Rectal smooth muscle tissue (tissue), 1 donor: ENCODE data around the gene RPL12.

Experiments used
- H3K27ac ChIP-seq: one replicate; pipeline ENCODE4 v1.7.0; 2013; ENCODE audit warnings: low read depth, low read length, inconsistent platforms
- H3K27me3 ChIP-seq: one replicate; pipeline ENCODE4 v1.7.0; 2013; ENCODE audit warnings: low read length; ENCODE audit not compliant: control insufficient read depth, insufficient read depth
- H3K36me3 ChIP-seq: one replicate; pipeline ENCODE4 v1.7.0; 2013; ENCODE audit warnings: low read length; ENCODE audit not compliant: control insufficient read depth, insufficient read depth
- H3K4me1 ChIP-seq: one replicate; pipeline ENCODE4 v1.7.0; 2013; ENCODE audit warnings: low read length; ENCODE audit not compliant: control insufficient read depth, insufficient read depth
- H3K4me3 ChIP-seq: one replicate; pipeline ENCODE4 v1.7.0; 2013; ENCODE audit warnings: low read length
- H3K9ac ChIP-seq: one replicate; pipeline ENCODE4 v1.7.0; 2013; ENCODE audit warnings: low read length

RPL12 gene

DNA sequence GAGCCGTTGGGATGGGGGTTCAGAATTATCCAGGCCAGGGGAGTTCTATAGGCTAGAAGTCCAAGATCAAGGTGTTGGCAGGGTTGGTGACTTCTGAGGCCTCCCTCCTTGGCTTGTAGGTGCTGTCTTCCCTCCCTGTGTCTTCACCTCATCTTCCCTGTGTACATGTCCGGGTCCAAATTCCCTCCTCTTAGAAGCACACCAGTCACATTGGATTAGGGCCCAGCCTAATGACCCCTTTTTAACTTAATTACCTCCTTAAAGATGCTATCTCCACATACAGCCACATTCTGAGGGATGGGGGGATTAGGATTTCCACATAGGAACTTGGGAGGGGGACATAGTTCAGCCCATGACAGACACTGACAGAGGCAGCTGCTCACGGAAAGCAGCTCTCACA lies 12.2 kb upstream of the RPL12 start:
- H3K27ac ChIP-seq = no peak overlapping the region
- H3K36me3 ChIP-seq = peaks cover 50% of the 10 kb centered on the region
- H3K9ac ChIP-seq = no peak overlapping the region
- no peaks in the 10 kb centered on the region for H3K4me1 ChIP-seq
- no peaks in the 10 kb centered on the region for H3K27me3 ChIP-seq
- no peak overlapping the region for H3K4me3 ChIP-seq

DNA sequence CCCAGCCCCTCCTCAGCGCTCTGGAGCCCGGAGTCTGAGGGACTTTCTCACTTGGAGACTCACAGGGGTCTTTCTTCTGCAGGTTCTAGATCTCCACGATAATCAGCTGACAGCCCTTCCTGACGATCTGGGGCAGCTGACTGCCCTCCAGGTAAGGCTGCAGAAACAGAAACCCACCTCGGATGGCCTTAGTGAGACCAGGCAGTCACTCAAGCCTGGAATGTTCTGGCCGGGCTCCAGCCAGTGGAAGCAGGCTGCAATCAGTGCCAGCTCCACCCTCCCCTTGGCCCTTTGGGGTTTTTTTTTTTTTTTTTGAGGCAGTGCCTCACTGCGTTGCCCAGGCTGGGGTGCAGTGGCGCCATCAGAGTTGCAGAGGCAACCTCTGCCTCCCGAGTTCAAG lies 7.7 kb upstream of the RPL12 start:
- Histone ChIP-seq H3K36me3 (peaks cover 38% of the 10 kb centered on the region), H3K27ac (no peak overlapping the region)

DNA sequence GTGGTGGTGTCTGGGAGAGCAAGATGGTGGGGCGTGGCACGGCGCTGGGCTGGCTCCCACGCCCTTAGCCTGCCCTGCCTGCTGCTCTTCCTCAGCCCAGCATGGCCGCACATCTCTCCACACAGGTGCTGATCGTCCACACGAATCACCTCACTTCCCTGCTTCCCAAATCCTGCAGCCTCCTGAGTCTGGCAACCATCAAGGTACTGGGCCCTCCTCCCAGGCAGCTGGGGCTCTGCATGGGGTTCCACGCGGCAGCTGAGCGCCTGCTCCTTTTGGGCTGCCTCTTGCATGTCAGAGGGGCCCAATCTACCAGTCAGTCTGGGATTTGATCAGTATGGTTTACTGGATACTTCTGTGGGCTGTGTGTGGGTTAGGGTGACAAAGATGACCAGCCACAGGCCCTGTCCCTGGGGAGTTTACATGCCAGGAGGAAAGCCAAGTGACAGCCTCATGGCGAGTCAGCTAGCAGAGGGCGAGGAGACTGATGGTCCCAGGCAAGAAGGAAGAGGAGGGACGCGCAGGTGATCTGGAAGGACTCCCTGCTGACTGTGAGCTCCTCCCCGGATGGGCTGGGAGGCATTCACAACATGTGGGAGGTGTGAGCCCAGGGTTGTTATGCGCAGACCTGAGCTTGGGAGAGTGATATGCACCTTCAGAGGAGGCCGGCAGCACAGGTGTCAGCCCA lies 6.1 kb upstream of the RPL12 start:
- Histone ChIP-seq H3K4me3 (no peak overlapping the region), H3K27me3 (no peaks in the 10 kb centered on the region), H3K4me1 (peaks cover under 1% of the 10 kb centered on the region), H3K27ac (no peak overlapping the region), H3K36me3 (peaks cover 29% of the 10 kb centered on the region), H3K9ac (no peak overlapping the region)

More for the DNA sequence above, 7.7 kb upstream of the RPL12 start:
- no peak overlapping the region for H3K9ac ChIP-seq
- no peaks in the 10 kb centered on the region for H3K4me1 ChIP-seq
- H3K4me3 ChIP-seq = no peak overlapping the region
- no peaks in the 10 kb centered on the region for H3K27me3 ChIP-seq

DNA sequence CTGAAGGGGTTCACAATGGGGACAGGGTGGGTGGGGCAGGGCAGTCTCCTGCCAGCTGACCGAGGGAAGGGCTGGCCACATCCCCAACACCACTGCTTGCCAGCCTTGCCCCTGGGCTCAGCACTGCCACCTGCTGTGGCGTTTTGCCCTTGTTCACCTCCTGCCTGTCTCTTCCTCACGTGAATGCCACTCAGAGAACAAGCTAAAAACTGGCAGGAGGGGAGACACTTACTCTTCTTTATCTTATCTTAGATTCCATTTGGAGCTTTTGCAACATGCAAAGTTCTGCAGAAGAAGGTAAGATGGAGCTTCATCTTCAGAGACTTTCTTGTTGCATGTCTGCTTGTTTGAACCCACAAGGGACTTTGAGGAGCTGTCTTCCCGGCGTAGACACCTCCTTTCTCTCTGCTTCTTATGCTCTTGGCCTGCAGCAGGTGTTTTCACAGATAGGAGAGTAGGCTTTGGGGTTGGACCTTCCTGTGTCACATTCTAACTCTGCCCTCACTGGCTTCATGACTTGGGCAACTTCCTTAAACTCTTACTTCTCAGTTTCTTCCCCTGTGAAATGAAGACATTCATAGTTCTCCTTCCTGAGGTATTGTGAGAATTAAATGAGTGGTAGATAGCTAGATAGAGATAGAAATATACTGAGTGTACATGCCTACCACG lies 4.3 kb upstream of the RPL12 start:
- Histone ChIP-seq H3K9ac (no peak overlapping the region), H3K27ac (no peak overlapping the region)

DNA sequence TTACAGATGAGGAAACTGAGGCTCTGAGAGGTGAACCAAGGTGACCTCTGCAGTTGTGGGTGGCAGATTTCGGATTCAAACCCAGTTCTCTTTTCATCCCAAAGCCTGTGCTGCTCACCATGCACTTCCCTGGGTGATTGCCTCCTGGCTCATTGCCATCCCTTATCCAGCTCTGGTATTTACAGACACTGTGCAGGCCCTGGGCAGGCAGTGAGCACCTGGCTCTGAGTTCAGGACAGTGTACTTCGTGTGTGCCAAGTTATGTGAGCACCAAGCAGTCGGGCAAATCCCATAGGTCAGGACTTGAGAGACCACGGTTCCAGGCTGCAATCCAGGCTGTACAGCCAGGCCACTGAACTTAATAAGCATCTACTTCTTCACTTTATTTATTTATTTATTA lies 1.5 kb upstream of the RPL12 start:
- Histone ChIP-seq H3K9ac (no peak overlapping the region), H3K4me1 (peaks cover 11% of the 10 kb centered on the region), H3K4me3 (peak overlapping the region; percentile 89), H3K27me3 (no peaks in the 10 kb centered on the region), H3K27ac (peak overlapping the region; percentile 97), H3K36me3 (peaks cover 19% of the 10 kb centered on the region)

More for the DNA sequence above, 4.3 kb upstream of the RPL12 start:
- H3K4me3 ChIP-seq = no peak overlapping the region
- peaks cover 15% of the 10 kb centered on the region for H3K36me3 ChIP-seq
- H3K4me1 ChIP-seq = peaks cover 6% of the 10 kb centered on the region
- H3K27me3 ChIP-seq = no peaks in the 10 kb centered on the region

DNA sequence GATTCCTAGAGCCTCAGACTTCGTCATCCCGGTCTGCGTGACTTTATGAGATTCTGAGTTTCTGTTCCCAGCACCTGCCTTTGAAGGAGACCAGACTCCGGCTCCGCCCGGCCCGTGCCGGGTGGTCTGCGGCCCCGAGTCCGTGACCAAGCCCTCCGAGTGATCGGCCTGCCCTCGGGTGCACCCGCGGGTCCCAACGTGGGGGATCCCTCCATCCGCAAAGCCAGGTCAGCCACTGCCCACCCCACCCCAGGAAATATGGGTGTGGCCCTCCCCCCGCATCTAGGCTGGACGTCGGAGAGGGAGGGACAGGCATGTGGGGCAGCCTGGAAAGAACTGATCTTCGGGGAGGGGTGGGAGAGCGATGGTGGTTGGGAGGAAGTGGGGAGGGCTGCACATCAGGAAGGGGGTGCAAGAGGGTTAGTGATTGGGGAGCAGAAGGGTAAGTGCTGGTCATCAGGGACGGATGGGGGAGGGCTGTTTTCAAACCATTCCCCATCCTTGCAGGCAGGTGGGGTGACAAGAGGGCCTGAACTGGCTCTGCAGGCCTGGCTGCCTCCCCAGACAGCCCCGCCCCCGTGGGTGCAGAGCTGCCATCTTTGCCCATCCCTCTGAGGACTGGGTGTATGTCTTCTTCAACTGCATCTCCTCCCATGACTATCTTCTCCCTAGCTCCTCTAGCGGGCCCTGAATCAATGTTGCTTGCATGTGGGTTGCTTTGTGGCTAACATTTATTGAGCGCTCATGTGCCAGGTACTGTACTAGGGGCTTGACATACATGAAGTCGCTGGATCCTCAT lies 851 bp upstream of the RPL12 start:
- peaks cover 11% of the 10 kb centered on the region for H3K4me1 ChIP-seq
- peak overlapping the region; percentile 89 for H3K4me3 ChIP-seq
- peak overlapping the region; percentile 57 for H3K9ac ChIP-seq
- H3K27ac ChIP-seq = peak overlapping the region; percentile 97
- H3K27me3 ChIP-seq = no peaks in the 10 kb centered on the region
- peaks cover 18% of the 10 kb centered on the region for H3K36me3 ChIP-seq

- Histone ChIP-seq H3K9ac (peak overlapping the region; percentile 57), H3K27ac (peak overlapping the region; percentile 97), H3K4me1 (peaks cover 11% of the 10 kb centered on the region), H3K4me3 (peak overlapping the region; percentile 89), H3K36me3 (peaks cover 18% of the 10 kb centered on the region), H3K27me3 (no peaks in the 10 kb centered on the region)
Observed at GRCh38 chr9:127451608-127451857, 327 bp upstream of the RPL12 start.

DNA sequence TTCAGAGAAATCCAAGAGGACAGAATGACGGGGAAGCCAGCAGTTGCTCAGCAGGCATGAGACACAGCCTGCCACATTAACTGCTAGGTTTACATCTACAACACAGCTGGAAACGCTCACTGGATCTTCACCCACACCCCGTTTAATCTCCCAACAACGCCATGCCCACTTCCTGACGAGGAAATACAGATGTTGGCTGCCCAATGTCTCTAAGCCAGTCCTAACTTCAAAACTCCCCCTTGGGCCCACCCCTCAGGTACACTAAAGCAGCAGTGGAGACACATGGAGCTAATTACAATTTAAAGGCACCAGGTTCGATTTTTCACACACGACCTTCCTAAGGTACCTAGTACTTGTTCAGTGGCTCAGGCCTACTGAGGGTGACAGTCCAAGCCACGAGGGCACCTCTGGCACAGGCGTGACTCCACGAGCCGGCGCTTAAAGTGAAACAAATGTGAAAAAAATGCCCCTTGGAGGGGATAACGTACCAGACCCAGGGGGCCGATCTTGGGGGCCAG lies 904 bp downstream of the RPL12 start:
- peaks cover 11% of the 10 kb centered on the region for H3K4me1 ChIP-seq
- H3K36me3 ChIP-seq = peaks cover 22% of the 10 kb centered on the region
- no peaks in the 10 kb centered on the region for H3K27me3 ChIP-seq
- H3K27ac ChIP-seq = peak overlapping the region; percentile 97
- peak overlapping the region; percentile 91 for H3K9ac ChIP-seq
- H3K4me3 ChIP-seq = peak overlapping the region; percentile 89

- Histone ChIP-seq H3K4me3 (peak overlapping the region; percentile 89), H3K27me3 (no peaks in the 10 kb centered on the region), H3K36me3 (peaks cover 30% of the 10 kb centered on the region), H3K4me1 (peaks cover 11% of the 10 kb centered on the region), H3K9ac (no peak overlapping the region), H3K27ac (peak overlapping the region; percentile 50)
Observed at GRCh38 chr9:127449332-127449966, 1.8 kb downstream of the RPL12 start.

DNA sequence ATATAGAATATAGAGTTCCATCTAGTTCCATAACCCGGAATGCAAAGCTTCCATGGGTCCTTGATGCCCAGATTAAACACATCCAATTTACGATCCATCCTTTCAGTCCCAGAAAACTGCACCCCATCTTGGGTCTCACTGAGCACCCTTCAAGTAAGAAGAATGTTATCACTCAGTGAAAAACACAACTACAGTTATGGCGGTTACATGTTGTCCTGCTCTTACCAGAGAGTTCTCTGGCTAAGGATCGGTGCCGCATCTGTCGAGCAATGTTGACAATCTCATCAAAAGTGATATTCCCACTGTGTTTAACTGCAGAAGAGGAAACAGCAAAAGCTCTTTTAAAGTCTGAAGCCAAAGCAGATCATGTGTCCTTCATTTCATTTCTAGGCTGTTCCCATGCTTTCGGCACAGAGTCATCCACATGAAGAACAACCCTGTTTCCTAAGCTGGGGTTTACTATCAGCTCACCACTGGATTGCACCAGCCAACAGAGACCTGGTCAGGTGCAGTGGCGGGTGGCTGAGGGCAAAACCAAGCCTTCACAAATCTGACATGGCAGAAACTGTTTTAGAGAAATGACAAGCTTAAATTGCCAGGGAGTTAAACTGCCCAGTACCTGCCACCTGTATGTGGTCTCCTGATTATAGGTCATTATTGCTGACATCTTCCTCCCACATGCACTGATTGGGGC lies 2.9 kb downstream of the RPL12 start:
- Histone ChIP-seq H3K4me1 (peaks cover 11% of the 10 kb centered on the region), H3K36me3 (peaks cover 37% of the 10 kb centered on the region), H3K4me3 (no peak overlapping the region), H3K27ac (no peak overlapping the region), H3K27me3 (no peaks in the 10 kb centered on the region), H3K9ac (no peak overlapping the region)

DNA sequence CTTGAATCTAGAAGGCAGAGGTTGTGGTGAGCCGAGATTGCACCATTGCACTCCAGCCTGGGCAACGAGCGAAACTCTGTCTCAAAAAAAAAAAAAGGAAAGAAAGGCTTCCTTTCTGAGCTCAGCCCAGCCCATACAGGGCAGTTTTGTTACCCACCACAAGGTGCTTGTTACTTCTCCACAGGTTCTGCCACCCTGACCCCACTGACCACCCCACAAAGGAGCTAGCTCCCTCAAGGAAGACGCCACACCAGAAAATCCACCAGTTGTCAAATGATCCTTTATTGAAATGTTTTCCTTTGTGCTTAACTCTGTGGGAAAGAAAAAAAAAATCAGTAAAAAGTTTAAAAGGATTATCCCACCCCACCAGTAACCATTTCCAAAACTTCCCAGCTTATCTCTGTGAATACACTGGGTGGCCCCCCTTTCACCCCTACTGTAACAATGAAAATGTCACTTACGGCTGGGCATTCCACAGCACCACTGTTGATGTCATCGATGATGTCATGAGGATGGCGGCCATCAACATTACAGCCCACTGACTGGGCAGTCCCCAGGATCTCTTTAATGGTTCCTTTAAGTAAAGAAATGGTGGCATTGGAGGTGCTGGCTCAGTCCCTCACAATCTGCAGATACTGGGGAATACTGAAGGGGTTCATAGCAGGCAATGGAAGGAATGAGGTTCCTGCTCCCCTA lies 3.6 kb downstream of the RPL12 start:
- Histone ChIP-seq H3K4me1 (peaks cover 11% of the 10 kb centered on the region), H3K27ac (no peak overlapping the region), H3K36me3 (peaks cover 37% of the 10 kb centered on the region), H3K9ac (no peak overlapping the region), H3K27me3 (no peaks in the 10 kb centered on the region), H3K4me3 (no peak overlapping the region)
